Astrocyte (in vitro differentiated cells and primary cell): ENCODE data around the gene CLMN.

Experiments
- EZH2 ChIP-seq: IDR thresholded peaks from 2 replicates; pipeline ENCODE4 v1.6.1; 2012; ENCODE audit warnings: mild to moderate bottlenecking, low read length, inconsistent platforms; ENCODE audit not compliant: insufficient read depth
- TF ChIP-seq, protein P1 (sequence below): IDR thresholded peaks from 2 replicates; pipeline ENCODE4 v1.5.1; 2011; ENCODE audit warnings: low read depth, mild to moderate bottlenecking, inconsistent platforms, low read length, moderate library complexity; ENCODE audit not compliant: insufficient read depth

DNA sequence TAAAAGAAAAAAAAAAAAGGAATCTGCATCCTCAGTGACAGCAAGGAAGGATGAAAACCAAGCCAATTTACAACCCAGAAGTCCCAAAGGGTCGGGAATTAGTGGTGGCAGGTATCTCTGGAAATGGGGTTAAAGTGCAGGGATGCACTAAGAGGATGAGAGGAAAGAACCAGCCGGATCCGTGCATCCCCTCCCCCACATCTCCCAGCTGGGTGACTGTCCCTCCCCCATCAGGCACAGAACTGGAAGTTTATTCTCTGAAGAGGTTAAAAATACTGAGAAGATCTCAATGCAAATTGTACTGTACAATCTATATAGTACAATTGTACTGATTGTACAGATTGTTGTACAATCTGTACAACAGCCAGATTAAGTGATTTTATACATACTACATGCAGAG lies 15.4 kb downstream of the CLMN start:
- TF ChIP-seq, protein P1, sequence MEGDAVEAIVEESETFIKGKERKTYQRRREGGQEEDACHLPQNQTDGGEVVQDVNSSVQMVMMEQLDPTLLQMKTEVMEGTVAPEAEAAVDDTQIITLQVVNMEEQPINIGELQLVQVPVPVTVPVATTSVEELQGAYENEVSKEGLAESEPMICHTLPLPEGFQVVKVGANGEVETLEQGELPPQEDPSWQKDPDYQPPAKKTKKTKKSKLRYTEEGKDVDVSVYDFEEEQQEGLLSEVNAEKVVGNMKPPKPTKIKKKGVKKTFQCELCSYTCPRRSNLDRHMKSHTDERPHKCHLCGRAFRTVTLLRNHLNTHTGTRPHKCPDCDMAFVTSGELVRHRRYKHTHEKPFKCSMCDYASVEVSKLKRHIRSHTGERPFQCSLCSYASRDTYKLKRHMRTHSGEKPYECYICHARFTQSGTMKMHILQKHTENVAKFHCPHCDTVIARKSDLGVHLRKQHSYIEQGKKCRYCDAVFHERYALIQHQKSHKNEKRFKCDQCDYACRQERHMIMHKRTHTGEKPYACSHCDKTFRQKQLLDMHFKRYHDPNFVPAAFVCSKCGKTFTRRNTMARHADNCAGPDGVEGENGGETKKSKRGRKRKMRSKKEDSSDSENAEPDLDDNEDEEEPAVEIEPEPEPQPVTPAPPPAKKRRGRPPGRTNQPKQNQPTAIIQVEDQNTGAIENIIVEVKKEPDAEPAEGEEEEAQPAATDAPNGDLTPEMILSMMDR = no peak
- no peak for TF ChIP-seq EZH2
